ENCODE measurements around the gene TMTC2.

TMTC2 gene

GRCh38 chr12:82686168-82687020 is at the start of gene TMTC2:
Gene TMTC2 (plus strand): TSS chr12:82686906.
- peak; percentile 88 to 92 for DNase-seq

GRCh38 chr12:82638324-82638723 is 48.4 kb upstream of the TMTC2 start:
- DNase-seq: no peak

- DNase-seq: no peak
Measured at GRCh38 chr12:82644896-82645295, 41.8 kb upstream of the TMTC2 start.

- no peak for DNase-seq
Measured at GRCh38 chr12:82645414-82645813, 41.3 kb upstream of the TMTC2 start.

- DNase-seq: no peak
Measured at GRCh38 chr12:82647853-82648252, 38.9 kb upstream of the TMTC2 start.

GRCh38 chr12:82648259-82648909 is 38.3 kb upstream of the TMTC2 start:
- DNase-seq: no peak

GRCh38 chr12:82650627-82651337 is 35.9 kb upstream of the TMTC2 start:
- DNase-seq: peak in 1 of 2 donors; percentile 21

GRCh38 chr12:82651489-82651888 is 35.2 kb upstream of the TMTC2 start:
- no peak for DNase-seq

- no peak for DNase-seq
Measured at GRCh38 chr12:82652071-82652470, 34.6 kb upstream of the TMTC2 start.

- no peak for DNase-seq
Measured at GRCh38 chr12:82655751-82656150, 31.0 kb upstream of the TMTC2 start.

- no peak for DNase-seq
Measured at GRCh38 chr12:82659343-82660207, 27.1 kb upstream of the TMTC2 start.

GRCh38 chr12:82660541-82661325 is 26.0 kb upstream of the TMTC2 start:
- no peak for DNase-seq

- no peak for DNase-seq
Measured at GRCh38 chr12:82663893-82664292, 22.8 kb upstream of the TMTC2 start.

GRCh38 chr12:82665142-82665923 is 21.4 kb upstream of the TMTC2 start:
- no peak for DNase-seq

GRCh38 chr12:82666830-82667229 is 19.9 kb upstream of the TMTC2 start:
- no peak for DNase-seq

- no peak for DNase-seq
Measured at GRCh38 chr12:82671673-82672195, 15.0 kb upstream of the TMTC2 start.

GRCh38 chr12:82672811-82673495 is 13.8 kb upstream of the TMTC2 start:
- DNase-seq: no peak

GRCh38 chr12:82673698-82674097 is 13.0 kb upstream of the TMTC2 start:
- no peak for DNase-seq

- DNase-seq: no peak
Measured at GRCh38 chr12:82675246-82675645, 11.5 kb upstream of the TMTC2 start.

GRCh38 chr12:82682326-82682725 is 4.4 kb upstream of the TMTC2 start:
- no peak for DNase-seq

Measured in CD4-positive, alpha-beta T cell treated with Interleukin-1 beta for 1 hour (primary cell).